Caco-2 (cell line): ENCODE measurements around the gene CD40. TPM values are rescaled to one million over a fixed set of nuclear protein-coding genes. Genes with fewer than 3 reads are reported as not detected.

ENCODE experiments used
- BruUV-seq: library from RNA; stranded (reverse); fragments of 400-500 nt; replicated peaks from 2 replicates; lab custom pipeline; 2021; lab: Mats Ljungman, UMichigan
- CTCF ChIA-PET: fragments of 300-600 bp; sonication (Branson Sonifier 250); formaldehyde crosslinking; loops from one replicate; lab custom pipeline; 2022; ENCODE audit warnings: antibody characterized with exemption; lab: Charles Lee
- POLR2A ChIA-PET: fragments of 300-600 bp; sonication (Branson Sonifier 250); formaldehyde crosslinking; loops from one replicate; lab custom pipeline; 2022; ENCODE audit warnings: antibody characterized with exemption; lab: Charles Lee
- DNase-seq, 2 experiments: peaks; one replicate each; pipeline versions ENCODE4 v3.0.0 to v3.0.0-alpha.2; 2020 to 2022
- H3K27me3 ChIP-seq: replicated peaks from 2 replicates; pipeline ENCODE4 v1.6.0; 2011; ENCODE audit warnings: low read length; ENCODE audit not compliant: control insufficient read depth, insufficient read depth
- H3K36me3 ChIP-seq: 2 replicates; pipeline ENCODE4 v1.5.1; 2011; ENCODE audit warnings: low read length; ENCODE audit not compliant: control insufficient read depth, insufficient read depth
- H3K4me1 ChIP-seq: fragments of 250-450 bp; sonication (Bioruptor Pico); 2 replicates; pipeline ENCODE4 v1.5.1; 2020; ENCODE audit warnings: mild to moderate bottlenecking
- H3K4me3 ChIP-seq: 2 replicates; pipeline ENCODE4 v1.5.1; 2011; ENCODE audit warnings: low read depth, mild to moderate bottlenecking, control low read depth, low read length
- H3K9me3 ChIP-seq: fragments of 250-450 bp; sonication (Bioruptor Pico); 2 replicates; pipeline ENCODE4 v1.5.1; 2020; ENCODE audit warnings: mild to moderate bottlenecking, moderate library complexity
- H3K27ac Mint-ChIP-seq: one replicate; pipeline ENCODE4 v1.8.0; 2022; ENCODE audit warnings: mixed read lengths; ENCODE audit not compliant: unreplicated experiment
- H3K27me3 Mint-ChIP-seq: one replicate; pipeline ENCODE4 v1.8.0; 2022; ENCODE audit warnings: mixed read lengths; ENCODE audit not compliant: insufficient read depth, unreplicated experiment
- H3K36me3 Mint-ChIP-seq: one replicate; pipeline ENCODE4 v1.8.0; 2022; ENCODE audit warnings: mild to moderate bottlenecking, mixed read lengths; ENCODE audit not compliant: insufficient read depth, unreplicated experiment
- H3K4me1 Mint-ChIP-seq: one replicate; pipeline ENCODE4 v1.8.0; 2022; ENCODE audit warnings: low read depth, mixed read lengths; ENCODE audit not compliant: unreplicated experiment
- H3K4me3 Mint-ChIP-seq: one replicate; pipeline ENCODE4 v1.8.0; 2022; ENCODE audit warnings: mild to moderate bottlenecking, moderate library complexity, mixed read lengths; ENCODE audit not compliant: unreplicated experiment
- H3K9me3 Mint-ChIP-seq: one replicate; pipeline ENCODE4 v1.8.0; 2022; ENCODE audit warnings: mixed read lengths; ENCODE audit not compliant: unreplicated experiment
- intact Hi-C: fragments of 100-400 bp; cut with micrococcal nuclease; formaldehyde crosslinking; loops from one replicate; pipeline ENCODE4 v1.10.0; 2022; ENCODE audit not compliant: unreplicated experiment
- total RNA-seq: library from RNA; stranded (reverse); gene quantifications from 2 replicates; pipeline ENCODE4 v1.2.3, GENCODE V29; 2022
- TF ChIP-seq, protein P1 (sequence below), 2 experiments: fragments of 200-600 bp in 1 of 2; IDR thresholded peaks; 1 replicate in 1 of 2; 2 replicates in 1 of 2; pipeline versions ENCODE4 v1.5.1 to v1.8.0; 2011 to 2022; ENCODE audit warnings: antibody characterized with exemption in 1 of 2, control low read depth in 1 of 2, inconsistent platforms in 1 of 2, low read depth in 1 of 2, low read length in 1 of 2, mild to moderate bottlenecking in 1 of 2, moderate library complexity in 1 of 2; ENCODE audit not compliant: insufficient read depth in 1 of 2, severe bottlenecking in 1 of 2, unreplicated experiment in 1 of 2

Gene CD40
- total RNA-seq, 1 experiment from 2014 or later: not detected

DNA sequence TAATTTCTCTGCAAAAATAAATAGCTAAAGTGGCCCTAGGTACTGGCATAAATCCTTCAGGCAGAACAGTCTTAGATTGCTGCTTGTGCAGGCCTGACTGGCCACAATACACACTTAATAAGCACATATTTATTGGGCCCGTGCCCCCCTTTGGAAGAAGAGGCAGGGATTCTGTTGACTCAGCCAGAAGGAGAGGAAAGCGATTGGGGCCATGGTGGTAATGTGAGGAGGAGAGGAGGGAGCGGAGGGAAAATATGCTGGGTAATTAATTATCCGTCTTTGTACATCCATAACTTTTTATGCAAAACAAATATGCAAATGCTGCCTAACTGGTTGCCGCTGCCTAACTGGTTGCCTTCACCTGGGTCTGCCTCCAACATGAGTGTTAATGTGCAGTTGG, 36.2 kb downstream of the CD40 start:
- H3K9me3 ChIP-seq: no peaks in the 10 kb centered on the region
- no TSS peak for BruUV-seq
- Mint-ChIP-seq H3K4me1 (no peaks in the 10 kb centered on the region), H3K36me3 (no peaks in the 10 kb centered on the region), H3K4me3 (no peak overlapping the region), H3K27me3 (peaks cover 18% of the 10 kb centered on the region), H3K27ac (no peak overlapping the region), H3K9me3 (no peaks in the 10 kb centered on the region)
- H3K36me3 ChIP-seq: no peaks in the 10 kb centered on the region
- H3K4me3 ChIP-seq: no peak overlapping the region
- TF ChIP-seq, protein P1, sequence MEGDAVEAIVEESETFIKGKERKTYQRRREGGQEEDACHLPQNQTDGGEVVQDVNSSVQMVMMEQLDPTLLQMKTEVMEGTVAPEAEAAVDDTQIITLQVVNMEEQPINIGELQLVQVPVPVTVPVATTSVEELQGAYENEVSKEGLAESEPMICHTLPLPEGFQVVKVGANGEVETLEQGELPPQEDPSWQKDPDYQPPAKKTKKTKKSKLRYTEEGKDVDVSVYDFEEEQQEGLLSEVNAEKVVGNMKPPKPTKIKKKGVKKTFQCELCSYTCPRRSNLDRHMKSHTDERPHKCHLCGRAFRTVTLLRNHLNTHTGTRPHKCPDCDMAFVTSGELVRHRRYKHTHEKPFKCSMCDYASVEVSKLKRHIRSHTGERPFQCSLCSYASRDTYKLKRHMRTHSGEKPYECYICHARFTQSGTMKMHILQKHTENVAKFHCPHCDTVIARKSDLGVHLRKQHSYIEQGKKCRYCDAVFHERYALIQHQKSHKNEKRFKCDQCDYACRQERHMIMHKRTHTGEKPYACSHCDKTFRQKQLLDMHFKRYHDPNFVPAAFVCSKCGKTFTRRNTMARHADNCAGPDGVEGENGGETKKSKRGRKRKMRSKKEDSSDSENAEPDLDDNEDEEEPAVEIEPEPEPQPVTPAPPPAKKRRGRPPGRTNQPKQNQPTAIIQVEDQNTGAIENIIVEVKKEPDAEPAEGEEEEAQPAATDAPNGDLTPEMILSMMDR (IDR thresholded peaks at IDR 0.05; ENCODE audit: insufficient read depth in 1 of 2, low read depth in 1 of 2, low read length in 1 of 2, severe bottlenecking in 1 of 2, unreplicated experiment in 1 of 2): no peak
- intact Hi-C loops: no loop called here
- H3K27me3 ChIP-seq: peaks cover 1% of the 10 kb centered on the region; the same call in 1 of the 2 replicates
- ChIA-PET CTCF (interaction anchor here (1.0 kb wide), 1 partner anchor 20 kb away, joined by 3 read pairs; no protein-coding TSS in a partner anchor), POLR2A (no interaction called here)
- no peak for DNase-seq
- no peaks in the 10 kb centered on the region for H3K4me1 ChIP-seq

DNA sequence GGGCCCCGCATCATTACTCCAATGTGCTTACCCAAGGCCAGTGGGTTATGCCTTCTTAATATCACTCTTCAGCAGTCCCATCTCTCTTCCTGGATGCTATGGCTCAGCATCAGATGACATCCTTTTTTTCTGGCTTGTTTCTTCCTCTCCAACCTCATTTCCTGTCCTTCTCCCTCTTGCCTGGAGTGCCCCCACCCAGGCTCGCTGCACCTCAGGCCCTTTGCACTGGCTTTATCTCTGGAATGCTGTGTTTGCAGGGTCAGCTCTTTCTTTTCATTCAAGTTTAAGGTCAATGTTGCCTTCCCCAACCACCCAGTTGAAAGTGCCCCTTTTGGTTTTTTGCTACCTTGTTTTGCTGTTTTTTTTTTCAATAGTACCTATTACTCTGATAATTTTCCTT, 36.7 kb downstream of the CD40 start:
- POLR2A ChIA-PET: no interaction called here
- TF ChIP-seq, protein P1 (IDR thresholded peaks at IDR 0.05; ENCODE audit: insufficient read depth in 1 of 2, low read depth in 1 of 2, low read length in 1 of 2, severe bottlenecking in 1 of 2, unreplicated experiment in 1 of 2): no peak
- DNase-seq: no peak
- BruUV-seq: no TSS peak
- H3K27me3 Mint-ChIP-seq: peaks cover 14% of the 10 kb centered on the region
- Histone ChIP-seq H3K36me3 (no peaks in the 10 kb centered on the region), H3K27me3 (peaks cover 1% of the 10 kb centered on the region; the same call in 1 of the 2 replicates), H3K9me3 (no peaks in the 10 kb centered on the region), H3K4me3 (no peak overlapping the region), H3K4me1 (no peaks in the 10 kb centered on the region)
- H3K36me3 Mint-ChIP-seq: no peaks in the 10 kb centered on the region
- no peak overlapping the region for H3K4me3 Mint-ChIP-seq
- no peak overlapping the region for H3K27ac Mint-ChIP-seq
- intact Hi-C loops: no loop called here
- no peaks in the 10 kb centered on the region for H3K9me3 Mint-ChIP-seq
- CTCF ChIA-PET: interaction anchor here (0.7 kb wide), 1 partner anchor 22 kb away, joined by 3 read pairs; no protein-coding TSS in a partner anchor
- H3K4me1 Mint-ChIP-seq: no peaks in the 10 kb centered on the region

DNA sequence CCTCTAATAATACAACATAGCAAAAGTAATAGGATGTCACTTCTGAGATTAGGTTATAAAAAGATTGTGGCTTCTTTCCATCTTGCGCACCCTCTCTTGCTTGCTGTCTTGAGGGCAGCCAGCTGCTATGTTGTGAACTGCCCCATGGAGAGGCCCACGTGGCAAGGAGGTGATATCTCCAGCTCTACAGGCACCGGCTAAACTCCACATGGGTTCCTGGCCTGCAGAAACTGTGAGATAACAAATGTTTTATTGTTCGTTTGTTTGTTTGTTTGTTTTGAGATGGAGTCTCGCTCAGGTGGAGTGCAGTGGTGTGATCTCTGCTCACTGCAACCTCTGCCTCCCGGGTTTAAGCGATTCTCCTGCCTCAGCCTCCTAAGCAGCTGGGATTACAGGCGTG, 38.0 kb downstream of the CD40 start:
- TF ChIP-seq, protein P1 (IDR thresholded peaks at IDR 0.05; ENCODE audit: insufficient read depth in 1 of 2, low read depth in 1 of 2, low read length in 1 of 2, severe bottlenecking in 1 of 2, unreplicated experiment in 1 of 2): no peak
- H3K9me3 ChIP-seq: no peaks in the 10 kb centered on the region
- BruUV-seq: no TSS peak
- no peak for DNase-seq
- CTCF ChIA-PET: no interaction called here
- H3K9me3 Mint-ChIP-seq: no peaks in the 10 kb centered on the region
- H3K36me3 ChIP-seq: no peaks in the 10 kb centered on the region
- no peak overlapping the region for H3K27ac Mint-ChIP-seq
- H3K27me3 ChIP-seq: peaks cover 1% of the 10 kb centered on the region; the same call in 1 of the 2 replicates
- H3K36me3 Mint-ChIP-seq: no peaks in the 10 kb centered on the region
- no peak overlapping the region for H3K4me3 ChIP-seq
- H3K27me3 Mint-ChIP-seq: peaks cover 14% of the 10 kb centered on the region
- POLR2A ChIA-PET: no interaction called here
- H3K4me1 Mint-ChIP-seq: no peaks in the 10 kb centered on the region
- no peaks in the 10 kb centered on the region for H3K4me1 ChIP-seq
- intact Hi-C loops: no loop called here
- no peak overlapping the region for H3K4me3 Mint-ChIP-seq
